Testis (tissue), 2 donors: ENCODE results near the gene DLX4.

Experiments
- POLR2A ChIP-seq: fragments of 450-650 bp; IDR thresholded peaks from one replicate; pipeline ENCODE4 v1.6.1; 2017; ENCODE audit warnings: antibody characterized with exemption, mild to moderate bottlenecking, moderate library complexity
- TF ChIP-seq, protein P1 (sequence below), 3 experiments: fragments of 450-650 bp in 2 of 3; fragments of 200-600 bp in 1 of 3; sonication (generic) in 1 of 3; IDR thresholded peaks; one replicate each; pipeline ENCODE4 v1.5.1; 2016 to 2019; ENCODE audit warnings: antibody characterized with exemption in 3 of 3, mild to moderate bottlenecking in 2 of 3, moderate library complexity in 1 of 3

DNA sequence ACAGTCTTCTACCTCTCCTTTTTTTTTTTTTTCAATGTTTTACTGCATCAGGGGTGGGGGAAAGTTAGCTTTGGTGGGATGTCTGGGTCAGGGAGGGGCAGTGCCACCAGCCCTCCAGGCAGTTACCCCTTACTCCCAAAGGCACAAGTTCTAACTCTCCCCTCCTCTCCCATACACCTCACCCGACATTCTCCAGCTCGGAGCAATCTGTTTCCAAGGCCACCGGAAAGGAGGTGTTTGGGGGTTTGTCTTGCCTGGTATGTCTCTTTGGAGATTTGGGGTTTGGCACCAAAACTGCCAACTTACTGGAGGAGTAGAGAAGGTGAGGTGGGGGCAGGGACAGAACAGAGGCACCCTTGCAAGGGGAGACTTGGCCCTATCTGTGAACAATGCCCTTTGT, 21.3 kb downstream of the DLX4 start:
- TF ChIP-seq, protein P1, sequence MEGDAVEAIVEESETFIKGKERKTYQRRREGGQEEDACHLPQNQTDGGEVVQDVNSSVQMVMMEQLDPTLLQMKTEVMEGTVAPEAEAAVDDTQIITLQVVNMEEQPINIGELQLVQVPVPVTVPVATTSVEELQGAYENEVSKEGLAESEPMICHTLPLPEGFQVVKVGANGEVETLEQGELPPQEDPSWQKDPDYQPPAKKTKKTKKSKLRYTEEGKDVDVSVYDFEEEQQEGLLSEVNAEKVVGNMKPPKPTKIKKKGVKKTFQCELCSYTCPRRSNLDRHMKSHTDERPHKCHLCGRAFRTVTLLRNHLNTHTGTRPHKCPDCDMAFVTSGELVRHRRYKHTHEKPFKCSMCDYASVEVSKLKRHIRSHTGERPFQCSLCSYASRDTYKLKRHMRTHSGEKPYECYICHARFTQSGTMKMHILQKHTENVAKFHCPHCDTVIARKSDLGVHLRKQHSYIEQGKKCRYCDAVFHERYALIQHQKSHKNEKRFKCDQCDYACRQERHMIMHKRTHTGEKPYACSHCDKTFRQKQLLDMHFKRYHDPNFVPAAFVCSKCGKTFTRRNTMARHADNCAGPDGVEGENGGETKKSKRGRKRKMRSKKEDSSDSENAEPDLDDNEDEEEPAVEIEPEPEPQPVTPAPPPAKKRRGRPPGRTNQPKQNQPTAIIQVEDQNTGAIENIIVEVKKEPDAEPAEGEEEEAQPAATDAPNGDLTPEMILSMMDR (IDR thresholded peaks at IDR 0.05) = no peak
- no peak for TF ChIP-seq POLR2A
